Measurements from ENCODE around the gene SORCS2.

- no peak for TF ChIP-seq CTCF (conservative IDR thresholded peaks at IDR 0.05; ENCODE audit: low read depth, low read length)
- no peak for TF ChIP-seq EZH2 (IDR thresholded peaks at IDR 0.05; ENCODE audit: low read length, unreplicated experiment)
These were observed 365.1 kb downstream of the SORCS2 start for GRCh38 chr4:7557456-7557855.

All from PC-3 (cell line).